Activated CD8-positive, alpha-beta memory T cell treated with anti-CD3 and anti-CD28 coated beads for 36 hours (primary cell): ENCODE results near the gene C11orf98. TPM values are rescaled to one million over a fixed set of nuclear protein-coding genes. Genes with fewer than 3 reads are reported as not detected.

Experiments
- CTCF ChIA-PET: fragments of 350-600 bp; sonication (Branson Sonifier 250); formaldehyde crosslinking; loops from one replicate; lab custom pipeline; 2021; ENCODE audit warnings: antibody characterized with exemption; lab: Charles Lee
- POLR2A ChIA-PET: fragments of 350-600 bp; sonication (Branson Sonifier 250); formaldehyde crosslinking; loops from one replicate; lab custom pipeline; 2021; ENCODE audit warnings: antibody characterized with exemption; lab: Charles Lee
- total RNA-seq, 2 experiments: library from RNA; stranded (reverse); gene quantifications; one replicate each; pipeline ENCODE4 v1.2.3, GENCODE V29; 2021

The C11orf98 gene
- 100 to 1,000 TPM; 160 to 172 TPM for total RNA-seq

DNA sequence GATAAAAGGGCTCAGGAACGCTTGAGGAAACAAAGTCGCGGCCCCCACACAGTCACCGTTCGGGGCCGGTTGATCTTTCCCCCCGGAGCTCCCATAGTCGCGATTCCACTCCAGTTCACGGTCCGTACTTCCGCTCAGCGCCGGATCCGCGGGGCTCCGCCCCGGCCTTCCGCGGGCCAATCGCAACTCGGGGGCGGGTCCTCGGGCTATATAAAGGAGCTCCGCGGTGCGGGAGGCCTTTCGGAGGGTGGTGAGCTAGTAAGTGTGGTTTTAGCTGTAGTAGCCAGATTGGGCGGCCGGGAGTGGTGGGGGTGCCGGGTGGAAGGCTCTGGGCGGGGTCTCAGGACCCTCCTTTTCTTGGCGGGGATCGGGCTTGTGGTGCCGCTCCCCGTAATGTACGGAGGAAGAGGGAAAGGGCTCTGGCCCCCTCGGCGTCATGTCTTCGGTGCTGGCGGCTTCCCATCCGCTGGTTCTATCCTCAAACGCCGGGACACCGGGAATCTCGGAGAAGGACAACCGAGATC, at the start of gene C11orf98, which contains the start of gene CSKMT:
Gene C11orf98, minus strand, starts transcription at position 136 of the 524 bp plus-strand sequence. Its CDS starts 41 bp downstream, at position 95.
Gene CSKMT, plus strand, starts transcription at position 238 of the 524 bp plus-strand sequence. CDS start 568 bp downstream, outside the sequence.
- CTCF ChIA-PET, result interaction anchor here (0.6 to 2.0 kb wide), 13 partner anchors 9 to 241 kb away, joined by 3 to 10 read pairs (median 4); partner anchors contain the start of genes B3GAT3, GANAB, INTS5 and TUT1

GRCh38 chr11:62713343-62713742, 48.3 kb upstream of the C11orf98 start:
- POLR2A ChIA-PET, result no interaction called here
- CTCF ChIA-PET, result interaction anchor here (1.1 kb wide), 1 partner anchor 56 kb away, joined by 3 read pairs; no protein-coding TSS in a partner anchor

More for the DNA sequence above, at the start of gene C11orf98, which contains the start of gene CSKMT:
- POLR2A ChIA-PET, result interaction anchor here (0.5 to 4.0 kb wide), 33 partner anchors 8 to 997 kb away, joined by 3 to 45 read pairs (median 5); partner anchors contain the start of genes B3GAT3, EEF1G, EML3 and GANAB

GRCh38 chr11:62712861-62713260, 47.9 kb upstream of the C11orf98 start:
- ChIA-PET POLR2A (no interaction called here), CTCF (interaction anchor here (0.7 kb wide), 1 partner anchor 263 kb away, joined by 3 read pairs; no protein-coding TSS in a partner anchor)

DNA sequence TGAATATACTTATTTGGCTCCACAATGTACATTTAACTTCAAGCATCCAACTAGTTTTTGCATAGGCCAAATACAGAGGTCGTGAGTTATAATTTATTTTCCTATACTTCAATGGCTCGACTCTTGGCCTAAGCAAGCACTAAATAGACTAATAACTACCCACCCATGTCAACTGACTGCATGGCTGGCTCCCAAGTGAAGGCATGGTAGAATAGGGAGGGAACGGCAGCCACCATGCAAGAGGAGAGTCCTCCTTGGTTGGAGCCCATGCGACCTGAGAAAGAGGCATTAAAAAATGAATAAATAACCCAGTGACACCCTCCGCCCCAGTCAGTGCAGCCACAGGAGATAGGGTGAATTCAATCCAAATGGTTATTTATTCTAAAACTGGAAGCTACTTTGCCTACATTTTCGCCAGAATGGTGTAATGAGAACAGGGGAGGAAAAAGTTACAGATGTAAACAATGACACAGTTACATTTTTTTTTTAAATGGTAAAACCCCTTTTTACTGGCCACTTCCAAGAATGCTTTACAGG, 47.3 kb upstream of the C11orf98 start:
- POLR2A ChIA-PET, result interaction anchor here (0.6 to 1.2 kb wide), 2 partner anchors 37 to 41 kb away, joined by 4 read pairs; partner anchors contain the start of genes LBHD1 and UQCC3
- CTCF ChIA-PET, result interaction anchor here (0.6 to 0.7 kb wide), 2 partner anchors 264 to 1322 kb away, joined by 3 read pairs; no protein-coding TSS in a partner anchor

GRCh38 chr11:62710001-62710345, 45.0 kb upstream of the C11orf98 start:
- CTCF ChIA-PET, result interaction anchor here (1.5 kb wide), 1 partner anchor 17 kb away, joined by 4 read pairs; the partner anchor contains the start of gene HNRNPUL2
- POLR2A ChIA-PET, result interaction anchor here (0.6 to 2.2 kb wide), 6 partner anchors 16 to 146 kb away, joined by 3 to 6 read pairs (median 3); partner anchors contain the start of genes C11orf98, CSKMT, MTA2 and NXF1

GRCh38 chr11:62709247-62710000, 44.4 kb upstream of the C11orf98 start:
- CTCF ChIA-PET, result interaction anchor here (0.6 to 1.5 kb wide), 2 partner anchors 18 to 367 kb away, joined by 3 to 4 read pairs; partner anchors contain the start of gene HNRNPUL2
- POLR2A ChIA-PET, result interaction anchor here (0.6 to 2.2 kb wide), 8 partner anchors 16 to 146 kb away, joined by 3 to 6 read pairs (median 3); partner anchors contain the start of genes C11orf98, CSKMT, GANAB and HNRNPUL2

DNA sequence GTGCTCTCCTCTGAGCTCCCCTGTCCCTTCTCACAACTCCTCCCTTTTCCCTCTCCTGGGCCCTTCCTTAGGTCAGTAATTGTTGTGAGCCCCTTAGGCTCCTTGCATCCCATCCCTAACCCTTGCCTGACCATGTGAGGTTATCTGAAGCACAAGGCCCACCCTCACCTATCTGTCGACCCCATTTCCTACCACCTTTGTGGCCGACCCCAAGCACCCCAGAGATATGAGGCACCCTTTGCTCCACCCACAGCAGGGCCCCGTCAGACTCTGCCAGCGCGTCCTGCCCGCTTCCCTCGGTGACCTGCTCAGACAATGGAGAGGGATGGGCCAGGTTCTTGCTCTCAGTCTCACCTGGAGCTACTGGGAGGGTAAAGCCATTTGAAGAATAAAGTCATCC, 43.8 kb upstream of the C11orf98 start:
- POLR2A ChIA-PET, result interaction anchor here (0.6 to 2.2 kb wide), 7 partner anchors 19 to 147 kb away, joined by 3 to 6 read pairs (median 3); partner anchors contain the start of genes GANAB, HNRNPUL2, MTA2 and NXF1
- CTCF ChIA-PET, result interaction anchor here (0.6 to 1.5 kb wide), 2 partner anchors 19 to 367 kb away, joined by 3 to 4 read pairs; partner anchors contain the start of gene HNRNPUL2

DNA sequence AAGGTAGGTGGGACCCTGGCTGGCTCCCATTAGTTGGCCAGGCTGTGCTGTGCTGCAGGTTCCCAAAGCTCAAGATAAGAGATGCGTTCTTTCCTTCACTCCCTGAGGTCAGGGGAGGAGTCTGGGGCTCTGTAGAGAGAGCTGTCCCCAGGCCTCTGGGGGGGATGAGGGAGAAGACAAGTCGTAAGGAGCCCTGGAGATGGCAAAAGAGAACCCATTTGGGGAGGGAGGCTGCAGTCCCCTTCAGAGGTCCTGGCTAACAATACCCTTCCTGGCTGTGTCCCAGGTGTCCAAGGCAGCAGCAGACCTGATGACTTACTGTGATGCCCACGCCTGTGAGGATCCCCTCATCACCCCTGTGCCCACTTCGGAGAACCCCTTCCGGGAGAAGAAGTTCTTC, 43.4 kb upstream of the C11orf98 start:
- POLR2A ChIA-PET, result interaction anchor here (0.6 to 2.2 kb wide), 4 partner anchors 19 to 133 kb away, joined by 3 to 6 read pairs (median 4); partner anchors contain the start of genes GANAB, HNRNPUL2 and MTA2
- CTCF ChIA-PET, result interaction anchor here (3.4 kb wide), 1 partner anchor 14 kb away, joined by 20 read pairs; no protein-coding TSS in a partner anchor

GRCh38 chr11:62707277-62707861, 42.4 kb upstream of the C11orf98 start, which contains the start of the genes BSCL2 and GNG3:
Gene BSCL2, minus strand, starts transcription at chr11:62707424. Its CDS starts 229 bp downstream, at chr11:62707195.
Gene GNG3, plus strand, starts transcription at chr11:62707676. Its CDS starts 620 bp downstream, at chr11:62708296.
- POLR2A ChIA-PET, result interaction anchor here (1.2 kb wide), 1 partner anchor 116 kb away, joined by 4 read pairs; the partner anchor contains the start of gene TUT1

DNA sequence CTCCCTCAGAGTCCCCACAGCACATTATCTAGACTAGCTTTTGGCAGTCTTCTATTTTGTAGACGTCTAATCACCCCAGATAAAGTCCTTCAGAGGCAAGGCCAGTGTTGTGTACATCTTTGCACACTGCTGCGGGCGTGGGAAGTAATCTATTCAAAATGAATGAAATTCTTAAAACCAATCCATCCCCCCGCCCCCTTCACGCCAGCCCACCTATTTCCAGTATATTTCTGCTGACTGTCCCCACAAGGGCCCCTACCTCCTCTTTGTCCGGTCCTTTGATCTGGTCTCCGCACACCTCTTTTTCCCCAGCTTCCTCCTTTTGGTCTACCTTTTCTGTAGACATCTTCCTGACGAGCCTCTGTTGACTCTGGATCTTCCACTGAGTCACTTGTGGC, 41.8 kb upstream of the C11orf98 start:
- POLR2A ChIA-PET, result interaction anchor here (0.7 to 1.7 kb wide), 3 partner anchors 42 to 116 kb away, joined by 3 to 7 read pairs (median 4); partner anchors contain the start of genes C11orf98, CSKMT and TUT1
- CTCF ChIA-PET, result interaction anchor here (1.0 to 3.4 kb wide), 3 partner anchors 12 to 316 kb away, joined by 3 to 20 read pairs (median 3); no protein-coding TSS in a partner anchor

More at GRCh38 chr11:62707277-62707861, 42.4 kb upstream of the C11orf98 start, which contains the start of the genes BSCL2 and GNG3:
- CTCF ChIA-PET, result interaction anchor here (1.0 to 3.4 kb wide), 3 partner anchors 13 to 317 kb away, joined by 3 to 20 read pairs (median 3); no protein-coding TSS in a partner anchor

- ChIA-PET POLR2A (interaction anchor here (0.5 to 1.7 kb wide), 8 partner anchors 21 to 115 kb away, joined by 3 to 7 read pairs (median 4); partner anchors contain the start of genes C11orf98, CSKMT, HNRNPUL2 and TUT1), CTCF (interaction anchor here (0.6 to 3.4 kb wide), 5 partner anchors 12 to 315 kb away, joined by 3 to 20 read pairs (median 4); no protein-coding TSS in a partner anchor)
Observed at GRCh38 chr11:62705880-62706849, 41.2 kb upstream of the C11orf98 start.

GRCh38 chr11:62705413-62705812, 40.4 kb upstream of the C11orf98 start:
- ChIA-PET CTCF (interaction anchor here (0.9 to 3.4 kb wide), 3 partner anchors 11 to 81 kb away, joined by 4 to 20 read pairs (median 7); no protein-coding TSS in a partner anchor), POLR2A (interaction anchor here (0.6 to 1.7 kb wide), 4 partner anchors 22 to 48 kb away, joined by 3 to 7 read pairs (median 4); partner anchors contain the start of genes C11orf98, CSKMT and HNRNPUL2)

DNA sequence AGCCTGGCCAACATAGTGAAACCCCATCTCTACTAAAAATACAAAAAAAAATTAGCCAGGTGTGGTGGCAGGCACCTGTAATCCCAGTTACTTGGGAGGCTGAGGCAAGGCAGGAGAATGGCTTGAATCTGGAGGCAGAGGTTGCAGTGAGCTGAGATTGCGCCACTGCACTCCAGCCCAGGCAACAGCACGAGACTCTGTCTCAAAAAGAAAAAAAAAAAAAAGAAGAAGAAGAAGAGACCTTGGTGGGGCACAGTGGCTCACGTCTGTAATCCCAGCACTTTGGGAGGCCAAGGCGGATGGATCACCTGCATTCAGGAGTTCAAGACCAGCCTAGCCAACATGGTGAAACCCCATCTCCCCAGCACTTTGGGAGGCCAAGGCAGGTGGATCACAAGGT, 38.9 kb upstream of the C11orf98 start:
- CTCF ChIA-PET, result interaction anchor here (0.6 to 1.8 kb wide), 3 partner anchors 14 to 64 kb away, joined by 3 to 7 read pairs (median 3); no protein-coding TSS in a partner anchor
- POLR2A ChIA-PET, result interaction anchor here (0.6 to 1.1 kb wide), 2 partner anchors 34 to 177 kb away, joined by 3 to 5 read pairs; partner anchors contain the start of gene SLC3A2

DNA sequence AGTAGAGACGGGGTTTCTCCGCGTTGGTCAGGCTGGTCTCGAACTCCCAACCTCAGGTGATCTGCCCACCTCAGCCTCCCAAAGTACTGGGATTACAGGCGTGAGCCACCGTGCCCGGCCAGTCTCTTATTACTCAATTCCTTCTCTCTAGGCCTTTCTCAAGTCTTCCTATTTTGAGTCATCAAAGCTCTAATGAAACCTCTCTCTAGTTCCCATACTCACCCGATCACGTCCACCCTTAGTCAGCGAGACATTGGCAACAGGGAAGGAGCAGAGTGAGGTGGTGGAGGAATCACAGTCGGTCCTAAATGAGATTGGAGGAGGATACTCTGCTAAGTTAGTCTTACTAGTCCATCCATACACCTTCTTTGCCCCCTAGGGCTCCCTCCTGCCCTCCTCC, 37.2 kb upstream of the C11orf98 start:
- ChIA-PET POLR2A (interaction anchor here (0.7 kb wide), 1 partner anchor 53 kb away, joined by 3 read pairs; no protein-coding TSS in a partner anchor), CTCF (interaction anchor here (0.6 to 1.0 kb wide), 2 partner anchors 30 to 109 kb away, joined by 3 read pairs; partner anchors contain the start of genes LBHD1 and UQCC3)

DNA sequence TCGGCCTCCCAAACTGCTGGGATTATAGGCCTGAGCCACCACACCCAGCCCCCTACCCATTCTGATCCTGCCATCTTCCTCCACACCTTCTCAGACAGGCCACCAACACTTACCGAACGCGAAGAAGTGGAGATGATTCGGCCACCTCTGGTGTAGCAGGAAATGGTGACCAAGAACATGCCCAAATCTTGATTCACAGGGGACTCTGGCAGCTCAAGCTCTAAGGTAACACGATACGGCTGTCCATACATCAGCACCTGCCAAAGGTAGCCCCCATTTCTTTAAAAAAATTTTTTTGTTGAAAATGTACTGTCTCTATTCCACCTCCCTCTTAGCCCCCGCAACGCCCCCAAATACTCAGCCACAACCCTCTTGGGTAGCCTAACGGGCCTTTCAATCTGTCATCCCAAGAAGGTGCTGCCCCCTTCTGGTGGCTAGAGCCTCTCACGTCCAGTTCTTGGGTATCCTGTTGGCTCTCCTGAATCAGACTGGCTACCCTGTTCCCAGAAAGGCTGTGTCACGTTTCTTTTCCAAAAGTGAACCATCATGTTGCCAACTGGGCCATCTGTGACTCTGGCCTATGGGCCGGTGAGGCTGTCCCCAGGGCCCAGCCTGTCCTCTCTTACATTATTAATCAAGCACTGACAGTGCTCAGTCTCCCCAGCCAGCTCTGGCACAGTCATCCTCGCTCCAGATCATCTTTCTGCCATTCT, 29.6 kb upstream of the C11orf98 start:
- ChIA-PET CTCF (interaction anchor here (0.5 to 2.6 kb wide), 18 partner anchors 9 to 302 kb away, joined by 3 to 20 read pairs (median 4); partner anchors contain the start of genes B3GAT3, BSCL2, EEF1G and GNG3), POLR2A (interaction anchor here (0.7 kb wide), 1 partner anchor 103 kb away, joined by 3 read pairs; no protein-coding TSS in a partner anchor)
